Measurements from ENCODE around the gene PCDHA1.
A peak's percentile ranks its signal among the peaks of the same experiment; 100 is the strongest.

Gene PCDHA1

DNA sequence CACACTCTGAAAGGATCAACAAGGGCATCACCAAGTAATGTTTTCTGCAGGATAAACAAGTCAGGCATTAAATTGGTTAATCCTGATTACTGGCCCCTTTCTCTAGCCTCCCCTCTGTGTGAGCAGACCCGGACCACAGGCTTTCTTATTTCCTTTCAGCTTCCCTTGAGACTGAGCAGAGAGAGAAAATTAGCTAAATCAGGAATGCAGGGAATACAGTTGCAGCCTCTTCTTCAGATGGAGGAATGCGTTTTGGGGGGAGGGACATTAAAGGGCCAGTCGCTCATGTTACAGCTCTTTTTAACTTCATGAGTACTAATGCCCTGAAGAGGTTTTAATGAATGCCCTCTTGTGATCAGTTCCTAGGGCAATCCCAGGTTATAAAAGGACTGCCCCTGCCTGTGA, 200.2 kb downstream of the PCDHA1 start:
- no peak for DNase-seq

DNA sequence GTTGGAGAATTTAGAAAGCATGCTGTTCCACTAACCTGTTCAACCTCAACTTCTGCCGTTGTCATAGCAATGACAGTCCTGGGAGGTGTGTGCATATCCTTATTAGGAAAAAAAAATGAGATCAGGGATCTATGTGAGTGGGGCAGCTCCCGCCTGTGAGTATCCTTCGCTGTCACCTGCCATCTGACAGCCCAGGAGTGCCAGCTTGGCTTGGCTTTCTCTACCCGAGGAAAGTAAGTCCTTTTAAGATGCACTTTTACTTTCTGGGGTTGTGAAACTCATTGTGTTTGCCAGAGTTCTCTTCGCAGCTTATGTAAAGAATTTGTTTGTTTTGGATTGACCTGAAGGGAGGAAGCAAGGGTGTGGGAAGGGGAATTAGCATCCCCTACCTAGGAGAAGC, 202.2 kb downstream of the PCDHA1 start:
- no peak for DNase-seq

DNA sequence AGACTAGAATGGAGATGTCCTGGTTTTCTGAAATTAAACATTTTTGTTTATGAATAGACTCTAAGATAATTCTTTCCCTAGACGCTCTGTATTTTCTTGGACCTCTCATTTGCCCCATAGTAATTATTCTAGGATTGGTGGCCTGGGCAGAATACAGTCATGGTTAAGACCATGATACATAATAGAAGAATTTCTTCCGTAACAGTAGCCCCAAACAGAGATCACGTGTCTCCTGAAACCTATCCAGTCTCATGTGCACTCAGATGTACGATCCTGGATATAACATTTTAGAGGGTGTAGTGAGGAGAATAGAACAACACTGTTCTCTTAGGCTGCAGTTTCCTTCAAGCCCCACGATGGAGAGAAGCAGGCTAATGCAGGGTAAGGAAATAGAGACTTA, 202.7 kb downstream of the PCDHA1 start:
- DNase-seq = no peak

DNA sequence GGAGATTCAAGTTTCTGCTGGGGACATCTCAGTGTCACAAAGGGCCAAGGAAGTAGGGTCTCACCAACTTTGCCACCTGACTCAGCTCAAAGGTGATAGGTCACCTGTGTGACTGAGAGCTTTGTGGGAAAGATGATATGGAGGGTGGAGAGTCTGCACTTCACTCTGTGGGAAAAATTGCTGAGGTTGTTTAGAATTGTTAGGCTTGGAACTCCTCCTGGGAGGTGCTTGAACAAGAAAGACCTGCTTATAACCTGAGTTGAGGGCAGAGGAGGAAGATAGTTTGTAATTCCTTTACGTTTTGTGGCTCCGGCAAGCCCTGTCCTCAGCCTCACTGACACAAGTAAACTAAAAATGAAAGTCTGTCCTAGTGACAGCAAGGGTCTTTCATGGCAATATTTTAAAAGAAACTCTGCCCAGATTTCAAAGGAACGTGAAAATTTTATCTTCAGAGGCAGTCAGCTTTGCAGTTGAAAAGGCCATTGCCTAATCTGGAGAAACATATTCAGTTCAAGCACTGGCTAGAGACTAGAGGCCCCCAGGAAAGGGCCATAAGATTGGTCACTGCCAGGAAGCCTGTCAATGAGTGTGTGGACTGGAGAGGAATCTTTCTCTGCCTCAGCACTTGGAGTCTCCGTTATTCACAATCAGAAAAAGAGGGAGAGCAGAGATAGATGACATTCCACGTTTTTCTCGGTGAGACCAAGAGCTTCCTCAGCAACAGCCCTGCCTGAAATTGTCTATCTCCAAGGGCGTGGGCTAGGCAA, 203.5 kb downstream of the PCDHA1 start:
- DNase-seq = no peak

DNA sequence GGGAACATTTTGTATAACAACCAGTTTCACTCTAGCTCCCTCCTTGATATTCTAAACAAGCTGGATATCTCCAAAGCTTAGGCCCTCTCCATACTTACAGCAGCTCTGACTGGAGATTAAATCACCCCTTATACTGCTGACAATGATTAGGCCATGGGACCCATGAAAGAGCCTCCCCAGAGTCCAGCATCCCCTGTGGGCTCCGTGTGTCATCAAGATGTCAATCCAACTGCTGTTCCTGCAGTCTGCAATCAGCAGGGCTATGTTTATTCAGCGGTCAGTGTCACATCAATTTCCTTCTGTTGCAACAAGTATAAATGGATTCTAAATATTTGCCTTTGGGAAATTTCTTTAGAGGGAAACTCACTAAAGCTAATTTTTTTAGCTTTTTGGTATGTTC, 206.9 kb downstream of the PCDHA1 start:
- DNase-seq = no peak

DNA sequence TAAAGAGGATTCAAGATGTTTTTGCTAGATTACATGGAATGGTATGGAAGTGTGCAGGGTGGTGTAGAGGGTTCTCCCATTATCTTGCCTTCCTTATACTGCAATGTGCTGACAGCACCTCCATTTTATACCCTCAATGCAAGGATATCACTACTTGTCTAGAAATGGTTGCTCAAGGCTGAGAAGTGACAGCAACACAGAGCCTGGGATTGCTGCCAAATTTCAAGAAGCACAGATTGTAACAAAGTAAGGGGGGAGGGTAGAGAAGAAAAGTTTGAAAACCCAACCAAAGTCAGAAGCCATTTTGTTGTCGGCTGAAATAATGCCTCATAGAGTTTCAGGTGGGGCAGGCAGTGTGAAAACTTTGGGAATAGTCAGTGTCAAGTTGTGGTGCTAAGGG, 210.1 kb downstream of the PCDHA1 start:
- peak in 1 of 58 donors; percentile 30 for DNase-seq

DNA sequence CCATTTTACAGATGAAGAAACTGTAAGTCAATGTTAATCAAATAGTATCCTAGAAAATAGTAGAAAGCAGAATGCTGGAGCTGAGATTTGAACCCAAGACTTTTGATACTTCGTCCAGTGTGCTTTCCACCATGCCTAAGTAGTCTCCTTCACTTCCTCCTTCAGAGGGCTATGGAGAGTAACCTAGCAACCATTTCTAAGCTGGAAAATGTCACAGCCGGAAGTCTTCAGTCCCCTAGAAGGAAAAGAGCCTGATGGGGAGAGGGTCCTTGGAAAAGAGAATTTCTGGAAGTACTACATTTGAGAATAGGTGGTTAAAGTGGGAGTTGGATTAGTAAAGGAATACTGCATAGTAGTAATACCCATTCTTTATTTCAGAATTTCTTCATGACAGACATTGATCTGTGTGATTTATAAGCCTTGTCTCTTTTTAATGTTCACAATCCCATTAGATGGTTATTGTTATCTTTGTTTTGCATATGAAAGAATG, 213.0 kb downstream of the PCDHA1 start:
- DNase-seq = no peak

DNA sequence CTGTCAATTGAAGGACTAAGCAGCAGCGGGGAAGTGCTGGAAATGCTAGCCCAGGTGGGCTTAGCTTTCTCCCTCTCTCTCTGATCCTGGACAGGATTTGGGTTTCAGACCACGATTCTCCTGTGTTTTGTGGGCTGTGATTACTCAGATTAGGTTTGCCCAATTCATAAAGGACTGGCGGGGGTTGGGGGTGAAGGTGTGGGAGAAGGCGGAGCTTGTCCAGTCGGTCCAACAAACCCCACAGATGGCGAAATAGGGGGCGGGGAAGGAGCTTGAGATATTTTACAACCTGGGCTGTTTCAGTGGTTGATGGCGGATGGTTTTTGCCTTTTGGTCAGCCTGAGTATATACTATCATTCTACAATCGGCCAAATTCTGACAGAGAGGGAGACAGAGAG, 215.5 kb downstream of the PCDHA1 start:
- DNase-seq = peak in 3 of 58 donors; percentile 46 to 56 (median 56)

DNA sequence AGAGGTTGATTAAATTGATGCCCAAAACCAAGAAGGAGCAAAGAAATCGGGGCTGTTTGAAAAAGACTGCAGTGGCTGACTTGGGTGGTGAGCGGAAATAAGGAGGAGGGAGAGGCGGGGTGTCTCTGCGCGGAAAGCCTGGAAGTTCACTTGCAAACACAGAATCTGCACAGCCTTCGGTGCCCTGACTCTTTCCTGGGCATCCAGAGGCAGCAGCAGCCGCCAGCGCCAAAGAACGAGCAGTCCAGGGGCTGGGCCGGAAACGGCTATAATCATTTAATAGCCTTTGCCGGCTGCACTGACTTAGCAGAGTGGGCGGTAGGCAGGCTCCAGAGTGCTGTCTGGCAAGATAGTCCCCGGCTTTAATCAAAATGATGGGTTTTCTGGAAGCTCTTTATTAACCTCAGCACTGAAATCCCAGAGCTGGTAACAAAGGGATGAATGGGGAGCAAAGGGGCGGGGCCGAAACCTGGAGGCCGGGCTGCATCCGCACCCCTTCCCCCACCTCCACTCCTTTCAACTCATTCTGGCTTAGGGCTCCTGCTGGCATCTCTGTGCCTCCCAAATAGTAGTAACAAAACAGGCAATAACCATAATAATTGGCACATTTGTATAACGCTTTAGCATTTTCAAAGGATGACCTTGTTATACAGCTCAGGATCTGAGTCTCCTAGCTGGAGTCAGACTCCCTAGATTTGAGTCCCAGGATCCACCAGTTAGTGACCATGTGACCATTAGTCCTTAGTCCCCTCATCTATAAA, 216.1 kb downstream of the PCDHA1 start:
- DNase-seq = peak in 20 of 58 donors; percentile 7 to 62 (median 28)

DNA sequence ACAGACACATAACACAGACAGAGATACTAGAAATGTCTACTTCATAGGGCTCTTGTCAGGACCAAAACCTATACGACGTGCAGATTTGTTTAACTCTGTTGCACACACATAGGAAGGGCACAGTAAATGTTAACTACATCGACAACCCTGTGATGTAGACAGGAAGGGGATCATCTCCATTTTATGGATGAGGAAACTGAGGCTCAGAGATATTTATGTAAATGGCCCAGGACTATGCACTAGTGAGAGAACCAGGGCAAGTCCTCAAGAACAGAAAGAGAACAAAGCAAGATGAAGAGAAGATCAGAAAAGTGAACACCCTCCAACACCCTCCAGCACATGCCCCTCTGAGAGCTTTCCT, 216.6 kb downstream of the PCDHA1 start:
- DNase-seq = no peak

DNA sequence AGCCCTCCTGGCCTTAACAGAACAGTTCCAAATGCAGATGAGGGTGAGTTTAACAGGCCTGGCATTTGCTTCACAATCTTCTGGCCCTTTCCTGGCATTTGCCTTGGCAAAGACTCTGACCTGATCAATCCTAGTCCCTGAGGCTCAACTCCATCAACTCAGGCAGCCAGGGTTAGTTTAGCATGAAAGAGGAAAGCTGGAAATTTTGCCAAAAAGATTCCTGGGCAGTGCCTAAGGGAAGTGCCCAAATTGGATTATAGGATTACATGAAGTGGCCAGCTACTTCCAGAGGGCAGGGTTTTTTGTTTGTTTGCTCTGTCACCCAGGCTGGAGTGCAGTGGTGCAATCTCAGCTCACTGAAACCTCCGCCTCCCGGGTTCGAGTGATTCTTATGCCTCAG, 217.1 kb downstream of the PCDHA1 start:
- no peak for DNase-seq

DNA sequence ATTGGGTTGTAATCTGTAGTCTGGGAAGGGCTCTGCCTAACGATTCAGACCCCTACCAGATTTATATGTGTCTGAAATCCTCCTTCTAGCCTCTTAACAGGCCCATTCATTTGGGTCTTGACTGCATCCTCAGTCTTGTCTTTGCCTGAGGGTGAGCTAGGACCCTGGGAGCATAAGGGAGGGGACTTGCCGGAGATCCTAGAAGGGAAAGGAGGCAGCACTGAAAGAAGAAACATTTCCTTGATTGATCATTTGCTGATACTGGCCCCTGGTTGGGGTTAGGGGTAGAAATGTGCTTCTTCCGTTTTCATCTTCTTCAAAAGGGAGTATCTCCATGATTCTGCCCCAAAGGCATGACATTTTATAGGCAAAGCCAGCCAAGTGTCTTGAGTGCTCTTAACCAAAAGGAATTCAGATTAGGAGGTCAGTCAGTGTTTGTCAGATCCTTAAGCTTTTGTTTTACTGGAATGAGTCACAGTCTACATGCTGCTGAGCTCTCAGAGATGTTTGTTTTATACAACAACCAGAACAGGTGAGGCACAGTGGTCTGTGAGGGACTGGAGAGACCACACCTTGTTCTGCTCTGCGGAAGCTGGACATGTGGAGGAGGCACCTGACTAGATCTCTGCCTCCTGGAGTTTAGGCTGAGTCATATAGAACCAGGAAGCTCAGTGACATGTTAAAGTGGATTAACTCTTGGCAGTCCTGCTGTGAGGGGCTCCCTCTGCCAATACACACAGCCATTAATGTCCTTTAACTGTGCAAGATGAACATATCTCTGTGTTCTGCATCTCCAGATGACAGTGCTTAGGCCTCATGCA, 218.1 kb downstream of the PCDHA1 start:
- DNase-seq = no peak

DNA sequence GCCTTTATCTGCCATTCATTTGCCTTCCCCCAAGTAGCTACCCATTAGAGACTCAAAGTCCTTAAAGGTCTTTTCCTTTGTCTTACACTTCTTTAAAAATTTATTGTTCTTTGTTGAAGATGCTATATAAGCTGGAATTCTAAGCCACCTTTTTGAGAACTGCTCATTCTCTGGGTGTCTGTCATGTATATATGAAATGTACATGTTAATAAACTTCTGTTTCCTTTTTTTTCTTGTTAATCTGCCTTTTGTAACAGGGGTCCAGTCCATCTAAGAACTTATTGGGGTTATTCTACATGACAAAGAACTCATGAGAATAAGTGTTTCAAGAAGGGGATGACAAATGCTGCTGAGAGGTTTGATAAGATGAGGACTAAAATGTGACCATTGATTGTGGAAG, 221.9 kb downstream of the PCDHA1 start:
- DNase-seq = no peak

DNA sequence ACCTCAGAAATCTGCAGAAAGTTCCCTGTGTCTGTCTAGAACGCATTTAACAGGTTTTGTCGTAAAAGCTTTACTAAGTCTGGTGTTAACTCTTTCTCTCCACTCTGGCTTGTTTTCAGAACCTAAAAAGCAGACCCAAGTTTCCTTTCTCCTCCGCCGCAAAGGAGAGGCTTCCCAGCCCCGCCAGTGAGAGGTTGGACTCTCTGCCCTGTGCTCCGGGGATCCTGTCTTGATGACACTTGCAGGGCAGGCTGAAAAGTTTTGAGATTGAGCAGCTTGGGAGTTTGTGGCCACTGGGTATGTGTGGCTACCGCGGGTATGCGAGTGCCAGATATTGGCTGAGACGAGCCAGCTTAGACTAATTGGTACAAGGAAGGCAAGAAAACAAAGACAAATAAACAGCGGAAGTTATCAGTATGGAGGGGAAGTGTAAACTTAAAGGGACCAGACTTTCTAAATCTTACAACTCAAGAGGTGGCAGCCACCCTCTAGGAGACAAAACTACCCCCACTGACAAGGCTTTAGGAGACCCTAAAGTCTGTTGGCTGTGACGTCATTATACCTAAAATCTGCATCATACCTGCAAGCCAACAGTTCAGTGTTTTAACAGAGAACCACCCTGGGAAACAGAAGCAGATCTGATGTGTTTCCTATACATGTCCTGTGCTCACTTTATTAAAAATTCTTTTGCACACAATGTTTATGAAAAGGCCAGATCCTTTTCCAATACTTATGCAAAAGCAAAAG, 224.3 kb downstream of the PCDHA1 start:
- DNase-seq = no peak

DNA sequence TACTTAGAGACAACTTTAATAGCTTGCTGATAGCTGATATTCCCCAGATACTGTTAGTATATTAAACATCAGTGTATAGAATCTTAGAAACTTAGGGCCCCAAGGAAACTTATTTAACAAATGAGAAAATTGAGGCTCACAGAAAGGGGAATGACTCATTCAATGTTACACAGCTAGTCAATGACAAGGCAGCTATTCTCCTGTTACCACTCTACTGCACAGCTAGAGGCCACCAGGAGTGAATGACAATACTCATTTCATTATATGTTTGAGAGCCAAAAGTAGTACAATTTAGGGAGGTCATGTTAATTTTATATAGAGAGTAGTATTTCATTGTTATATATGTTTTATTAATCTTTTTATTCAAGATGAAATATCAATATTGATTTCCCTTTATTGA, 232.0 kb downstream of the PCDHA1 start:
- no peak for DNase-seq

DNA sequence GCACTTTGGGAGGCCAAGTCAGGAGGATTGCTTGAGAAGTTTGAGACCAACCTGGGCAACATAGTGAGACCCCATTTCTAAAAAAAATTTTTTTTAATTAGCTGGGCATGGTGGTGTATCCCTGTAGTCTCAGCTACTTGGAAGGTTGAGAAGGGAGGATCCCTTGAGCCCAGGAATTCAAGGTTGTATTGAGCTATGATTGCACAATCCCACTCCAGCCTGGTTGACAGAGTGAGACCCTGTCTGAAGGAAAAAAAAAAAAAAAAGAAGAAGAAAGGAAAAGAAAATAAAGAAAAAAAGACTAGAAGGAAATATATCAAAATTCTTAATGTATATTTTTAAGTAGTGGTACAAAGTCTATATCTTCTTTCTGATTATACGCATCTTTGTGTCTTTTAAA, 236.4 kb downstream of the PCDHA1 start:
- no peak for DNase-seq

DNA sequence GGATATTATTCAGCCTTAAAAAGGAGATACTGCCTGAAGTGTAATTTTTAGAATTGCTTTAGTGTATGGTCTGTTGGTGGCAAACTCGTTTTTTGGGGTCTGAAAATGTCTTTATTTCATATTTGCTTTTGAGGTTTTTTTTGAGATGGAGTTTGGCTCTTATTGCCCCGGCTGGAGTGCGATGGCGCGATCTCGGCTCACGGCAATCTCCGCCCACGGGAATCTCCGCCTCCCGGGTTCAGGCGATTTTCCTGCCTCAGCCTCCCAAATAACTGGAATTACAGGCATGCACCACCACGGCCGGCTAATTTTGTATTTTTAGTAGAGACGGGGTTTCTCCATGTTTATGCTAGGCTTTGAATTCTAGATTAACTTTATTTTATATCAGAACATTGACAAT, 245.1 kb downstream of the PCDHA1 start:
- no peak for DNase-seq

DNA sequence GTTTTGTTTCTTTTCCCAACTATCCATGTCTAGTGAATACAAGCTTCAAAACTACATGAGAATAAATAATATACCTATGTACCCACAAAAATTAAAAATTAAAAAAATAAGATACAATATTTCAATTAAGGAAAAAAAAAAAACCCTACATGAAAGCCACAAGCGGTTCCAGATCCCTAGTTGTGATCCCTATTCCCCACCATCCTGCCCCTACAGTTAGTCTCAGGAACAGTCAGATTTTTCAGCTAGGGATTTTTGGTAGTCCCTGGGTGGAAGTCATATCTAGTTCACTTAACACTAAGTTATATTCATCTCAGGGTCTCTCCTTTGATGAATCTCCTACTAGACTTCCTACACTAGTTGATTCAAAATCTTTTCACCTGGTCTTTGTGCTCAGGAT, 246.7 kb downstream of the PCDHA1 start:
- no peak for DNase-seq

DNA sequence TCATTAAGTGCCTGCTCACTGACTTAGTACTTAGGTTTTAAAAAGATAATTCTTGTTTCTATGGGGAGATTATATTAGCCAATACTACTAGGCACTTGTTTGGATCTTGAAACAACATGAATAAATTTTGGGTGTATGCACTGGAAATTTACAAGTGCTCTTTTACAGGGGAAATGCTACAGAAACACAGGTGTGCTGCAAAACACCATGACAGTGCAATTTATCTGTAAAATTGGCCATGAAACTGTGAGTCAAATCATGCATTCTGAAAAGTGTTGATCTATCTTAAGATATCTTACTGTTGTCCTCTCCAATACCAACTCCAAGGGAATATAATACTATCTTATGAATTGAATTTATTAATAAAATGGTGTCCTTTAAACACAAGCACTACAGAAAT, 253.1 kb downstream of the PCDHA1 start:
- no peak for DNase-seq

DNA sequence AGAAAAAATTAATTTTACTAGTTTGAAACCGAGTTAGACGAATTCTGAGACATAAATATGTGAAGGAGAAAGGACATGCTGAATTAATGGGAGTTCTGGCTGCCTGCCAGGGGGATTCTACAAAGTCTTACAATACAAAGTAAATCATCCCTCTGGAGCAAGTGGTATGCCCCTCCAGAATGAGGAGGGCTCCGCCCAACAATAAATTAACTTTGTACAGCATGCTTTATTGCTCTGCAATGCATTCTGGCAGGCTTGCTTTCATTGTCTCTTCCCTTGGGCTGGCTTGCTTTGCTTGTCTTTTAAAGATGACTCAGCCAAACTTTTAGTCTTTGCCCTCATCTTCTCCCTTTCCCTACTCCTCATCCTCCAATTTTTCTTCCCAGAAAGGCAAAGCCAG, 253.6 kb downstream of the PCDHA1 start:
- peak in 5 of 58 donors; percentile 2 to 24 (median 13) for DNase-seq

DNA sequence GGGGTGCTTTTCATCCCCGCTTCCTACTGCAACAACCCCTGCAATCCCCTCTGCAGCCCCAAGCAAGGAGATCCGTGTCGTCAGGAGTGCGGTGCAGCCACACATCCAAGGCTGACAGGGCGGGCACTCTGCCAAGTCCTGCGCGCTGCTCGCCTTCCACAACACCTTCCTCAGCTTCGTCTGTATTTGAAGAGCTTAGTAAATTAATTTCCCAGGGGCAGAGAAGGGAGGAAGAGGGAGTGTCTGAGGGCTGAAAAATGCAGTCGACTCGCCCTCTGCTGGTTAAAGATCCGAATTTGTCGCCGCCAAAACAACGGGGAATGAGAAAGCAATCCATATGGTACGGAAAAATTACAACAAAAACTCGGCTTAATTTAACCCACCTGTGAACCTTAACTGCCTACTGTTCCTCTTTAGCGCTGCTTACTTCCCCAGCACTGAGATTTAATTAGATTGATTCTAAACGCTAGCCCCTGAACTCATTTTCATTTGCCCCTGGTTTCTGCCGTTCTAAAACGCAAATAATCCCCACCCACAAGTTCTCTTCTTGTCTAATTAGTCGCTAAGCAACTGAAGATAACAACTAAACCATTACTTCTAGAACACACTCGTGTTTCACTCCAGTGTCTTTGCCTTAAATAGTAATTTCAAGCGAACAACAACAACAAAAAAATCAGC, 254.3 kb downstream of the PCDHA1 start:
- DNase-seq = peak in 56 of 58 donors; percentile 3 to 72 (median 41)

Measured in anterior cingulate cortex (tissue), 58 donors.